BLaER1 (cell line): Measurements from ENCODE around the gene GPR63.
"Not testable (repeated sequence)": the region's sequence is repeated elsewhere in the genome, so short reads cannot be mapped to it uniquely, and the experiment has no call there.

Source experiments
- H3K27ac ChIP-seq: shearing (Covaris generic); formaldehyde crosslinking; 2 replicates; pipeline ENCODE4 v1.8.1; 2022
- H3K27me3 ChIP-seq: shearing (Covaris generic); formaldehyde crosslinking; 2 replicates; pipeline ENCODE4 v1.8.1; 2022
- H3K36me3 ChIP-seq: shearing (Covaris generic); formaldehyde crosslinking; 2 replicates; pipeline ENCODE4 v1.8.1; 2022
- H3K4me1 ChIP-seq: shearing (Covaris generic); formaldehyde crosslinking; 2 replicates; pipeline ENCODE4 v1.8.1; 2022
- H3K4me2 ChIP-seq: shearing (Covaris generic); formaldehyde crosslinking; 2 replicates; pipeline ENCODE4 v1.8.1; 2022
- H3K4me3 ChIP-seq: shearing (Covaris generic); formaldehyde crosslinking; 2 replicates; pipeline ENCODE4 v1.8.1; 2022
- H3K9ac ChIP-seq: shearing (Covaris generic); formaldehyde crosslinking; 2 replicates; pipeline ENCODE4 v1.8.1; 2022
- H3K9me3 ChIP-seq: shearing (Covaris generic); formaldehyde crosslinking; 2 replicates; pipeline ENCODE4 v1.8.1; 2022
- H4K20me1 ChIP-seq: shearing (Covaris generic); formaldehyde crosslinking; 2 replicates; pipeline ENCODE4 v1.8.1; 2022
- Cebpa-rat ChIP-seq: shearing (Covaris generic); IDR thresholded peaks from 2 replicates; pipeline ENCODE4 v1.8.1; 2022

The GPR63 gene, protein sequence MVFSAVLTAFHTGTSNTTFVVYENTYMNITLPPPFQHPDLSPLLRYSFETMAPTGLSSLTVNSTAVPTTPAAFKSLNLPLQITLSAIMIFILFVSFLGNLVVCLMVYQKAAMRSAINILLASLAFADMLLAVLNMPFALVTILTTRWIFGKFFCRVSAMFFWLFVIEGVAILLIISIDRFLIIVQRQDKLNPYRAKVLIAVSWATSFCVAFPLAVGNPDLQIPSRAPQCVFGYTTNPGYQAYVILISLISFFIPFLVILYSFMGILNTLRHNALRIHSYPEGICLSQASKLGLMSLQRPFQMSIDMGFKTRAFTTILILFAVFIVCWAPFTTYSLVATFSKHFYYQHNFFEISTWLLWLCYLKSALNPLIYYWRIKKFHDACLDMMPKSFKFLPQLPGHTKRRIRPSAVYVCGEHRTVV

DNA sequence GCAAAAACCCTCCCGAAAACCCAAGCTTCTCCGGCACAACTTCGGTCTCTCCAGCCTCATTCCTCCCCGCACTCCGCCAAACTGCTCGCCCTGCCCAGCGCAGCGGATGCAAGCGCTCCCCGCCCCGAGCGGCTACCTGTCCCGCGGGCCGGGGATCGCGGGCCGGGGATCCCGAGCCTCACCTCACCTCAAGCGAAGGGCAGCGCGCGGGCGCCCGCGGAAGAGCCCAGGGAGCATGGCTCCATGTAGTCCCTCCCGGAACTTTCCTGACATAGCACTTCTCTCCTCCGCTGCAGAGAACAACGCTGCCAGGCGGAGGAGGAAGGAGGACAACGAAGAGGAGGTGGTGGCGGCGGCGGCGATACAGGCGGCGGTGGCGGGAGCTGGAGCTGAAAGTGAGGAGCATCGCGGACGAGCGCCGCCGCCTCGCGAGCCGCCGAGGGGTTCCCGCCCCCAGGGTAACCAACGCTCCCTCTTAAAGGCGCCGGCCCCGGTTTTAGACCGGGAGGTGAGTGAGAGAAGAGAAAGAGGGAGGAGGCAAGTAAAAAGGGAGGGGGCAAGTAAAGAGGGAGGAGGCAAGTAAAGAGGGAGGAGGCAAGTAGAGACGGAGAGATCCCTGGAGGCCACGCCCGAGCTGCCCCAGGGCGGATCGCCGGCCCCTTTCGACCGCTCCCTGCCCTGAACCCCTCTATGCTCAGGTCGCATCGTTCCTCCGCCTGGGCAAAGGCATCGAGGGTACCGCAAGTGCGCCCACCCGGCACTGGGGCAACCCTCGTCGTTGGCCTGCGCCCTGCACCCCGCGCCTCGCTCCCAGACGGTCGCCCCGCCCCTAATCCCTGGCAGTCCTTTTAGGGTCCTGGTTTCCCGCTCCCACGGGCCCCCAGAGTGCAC lies at the start of gene GPR63:
GPR63 (minus strand) TSS at position 397 of the 891 bp plus-strand sequence. CDS start 37,746 bp downstream, outside the sequence.
- peak within 1 kb of the TSS; percentile 93 for H3K4me3 ChIP-seq
- H3K4me1 ChIP-seq = peaks cover 24% of the 10 kb centered on the region
- H3K9ac ChIP-seq = peak within 1 kb of the TSS; percentile 84
- H3K27me3 ChIP-seq = no peaks in the 10 kb centered on the region
- peak within 1 kb of the TSS; percentile 78 for H3K27ac ChIP-seq
- H3K36me3 ChIP-seq = peaks cover 2% of the 10 kb centered on the region; the same call in 1 of the 2 replicates
- H4K20me1 ChIP-seq = peaks cover 26% of the 10 kb centered on the region; the same call in 1 of the 2 replicates
- H3K9me3 ChIP-seq = no peaks in the 10 kb centered on the region
- peak within 1 kb of the TSS; percentile 91 for H3K4me2 ChIP-seq
- TF ChIP-seq Cebpa-rat = no peak

DNA sequence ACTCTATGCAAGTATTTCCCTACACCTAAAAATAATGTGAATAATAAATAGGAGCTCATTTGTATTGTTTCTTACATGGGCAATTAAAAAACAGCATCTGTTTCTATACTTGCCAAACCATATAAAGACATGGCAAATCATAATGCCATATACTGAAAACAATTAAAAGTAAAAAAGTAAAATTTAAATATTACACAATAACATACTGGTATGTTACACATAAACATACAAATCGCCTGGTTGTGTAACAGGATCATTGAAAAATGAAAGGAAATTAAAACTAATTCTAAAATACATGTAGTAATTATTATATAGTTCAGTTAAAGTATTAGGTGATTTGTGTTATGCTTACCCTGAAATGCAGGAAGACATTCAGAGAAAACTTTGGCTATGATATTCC lies 49.2 kb upstream of the GPR63 start:
- no peaks in the 10 kb centered on the region for H3K27me3 ChIP-seq
- no peak overlapping the region for H3K27ac ChIP-seq
- no peak overlapping the region for H3K4me3 ChIP-seq
- peaks cover 3% of the 10 kb centered on the region for H4K20me1 ChIP-seq
- peaks cover 20% of the 10 kb centered on the region for H3K36me3 ChIP-seq
- peaks cover 14% of the 10 kb centered on the region for H3K4me1 ChIP-seq
- no peaks in the 10 kb centered on the region for H3K9me3 ChIP-seq
- H3K4me2 ChIP-seq = no peak overlapping the region
- TF ChIP-seq Cebpa-rat = no peak
- no peak overlapping the region for H3K9ac ChIP-seq

DNA sequence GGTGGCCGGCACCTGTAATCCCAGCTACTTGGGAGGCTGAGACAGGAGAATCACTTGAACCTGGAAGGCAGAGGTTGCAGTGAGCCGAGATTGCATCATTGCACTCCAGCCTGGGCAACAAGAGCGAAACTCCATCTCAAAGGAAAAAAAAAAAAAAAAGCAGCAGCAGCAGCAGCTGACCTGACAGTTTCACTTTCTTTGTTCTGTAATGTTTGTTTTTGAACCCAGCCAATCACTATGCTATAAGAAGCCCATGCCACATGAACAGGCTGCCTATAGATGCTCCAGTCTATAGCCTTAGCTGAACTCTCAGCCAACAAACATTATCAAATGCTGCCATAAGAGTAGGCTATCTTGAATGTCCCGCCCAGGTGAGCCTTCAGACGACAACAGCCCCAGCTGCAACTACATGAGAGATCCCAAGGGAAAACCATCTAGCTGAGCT lies 47.9 kb upstream of the GPR63 start:
- H3K27ac ChIP-seq, H3K4me3 ChIP-seq, H3K27me3 ChIP-seq, H4K20me1 ChIP-seq, H3K9ac ChIP-seq, H3K36me3 ChIP-seq, H3K9me3 ChIP-seq: not testable (repeated sequence)
- TF ChIP-seq Cebpa-rat = peak; percentile 67
- Histone ChIP-seq H3K4me2 (peak overlapping the region; percentile 66), H3K4me1 (peaks cover 14% of the 10 kb centered on the region)

DNA sequence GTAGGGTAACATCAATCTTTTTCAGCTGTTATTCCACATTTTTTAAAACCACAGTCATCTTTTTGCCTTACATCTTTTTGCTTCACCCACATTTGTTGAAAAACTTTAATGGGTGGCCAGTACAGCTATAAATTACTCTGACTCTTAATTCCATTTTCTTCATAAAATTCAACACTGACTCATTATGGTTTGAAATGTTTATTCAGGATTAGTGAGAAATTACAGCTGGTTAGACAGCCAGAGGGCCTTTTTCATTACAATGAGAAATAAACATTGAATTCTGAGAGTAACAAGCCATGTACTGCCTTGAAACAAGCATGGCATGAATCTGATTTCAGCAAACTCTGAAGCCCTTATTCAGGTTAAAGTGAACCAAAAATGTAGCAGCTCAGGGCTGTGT lies 40.9 kb upstream of the GPR63 start:
- H3K9me3 ChIP-seq = no peaks in the 10 kb centered on the region
- no peaks in the 10 kb centered on the region for H3K36me3 ChIP-seq
- H3K27ac ChIP-seq = no peak overlapping the region
- H3K9ac ChIP-seq = no peak overlapping the region
- no peak overlapping the region for H3K4me2 ChIP-seq
- H3K4me1 ChIP-seq = no peaks in the 10 kb centered on the region
- no peaks in the 10 kb centered on the region for H3K27me3 ChIP-seq
- no peaks in the 10 kb centered on the region for H4K20me1 ChIP-seq
- H3K4me3 ChIP-seq = no peak overlapping the region
- no peak for TF ChIP-seq Cebpa-rat

DNA sequence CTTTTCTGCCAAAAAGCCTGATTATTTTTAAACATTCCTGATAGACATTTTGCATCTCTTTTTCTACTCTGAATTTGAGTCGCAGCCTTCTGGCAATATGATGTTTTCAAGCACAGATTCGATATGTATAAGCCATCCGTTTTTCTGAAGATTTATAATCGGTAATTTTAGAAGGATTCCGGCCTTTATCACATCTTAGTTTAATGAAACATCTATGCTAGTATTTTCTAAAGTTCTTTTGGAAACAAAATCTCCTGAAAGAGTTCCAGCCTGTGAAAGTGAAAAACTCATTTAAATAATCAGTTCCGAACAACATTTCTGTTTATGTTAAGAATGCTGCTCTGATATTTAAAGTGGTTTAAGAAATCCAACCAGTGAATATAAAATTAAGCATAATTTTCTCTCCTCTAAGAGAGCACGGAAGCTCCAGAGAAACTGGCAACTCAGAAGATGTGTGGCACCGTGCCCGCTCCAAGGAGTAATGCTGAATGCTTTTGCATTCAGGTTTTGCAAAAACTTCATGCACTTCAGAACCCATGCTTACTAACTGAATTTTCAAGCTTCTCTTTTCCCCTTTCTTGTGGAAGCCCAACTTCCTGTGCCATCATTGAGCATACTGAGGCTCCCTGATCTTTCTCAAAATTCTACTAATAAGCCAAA lies 39.7 kb upstream of the GPR63 start:
- no peak overlapping the region for H3K4me2 ChIP-seq
- no peak overlapping the region for H3K4me3 ChIP-seq
- no peaks in the 10 kb centered on the region for H3K27me3 ChIP-seq
- no peak for TF ChIP-seq Cebpa-rat
- H3K27ac ChIP-seq = no peak overlapping the region
- H3K4me1 ChIP-seq = no peaks in the 10 kb centered on the region
- no peaks in the 10 kb centered on the region for H3K9me3 ChIP-seq
- H3K9ac ChIP-seq = no peak overlapping the region
- no peaks in the 10 kb centered on the region for H3K36me3 ChIP-seq
- H4K20me1 ChIP-seq = no peaks in the 10 kb centered on the region

DNA sequence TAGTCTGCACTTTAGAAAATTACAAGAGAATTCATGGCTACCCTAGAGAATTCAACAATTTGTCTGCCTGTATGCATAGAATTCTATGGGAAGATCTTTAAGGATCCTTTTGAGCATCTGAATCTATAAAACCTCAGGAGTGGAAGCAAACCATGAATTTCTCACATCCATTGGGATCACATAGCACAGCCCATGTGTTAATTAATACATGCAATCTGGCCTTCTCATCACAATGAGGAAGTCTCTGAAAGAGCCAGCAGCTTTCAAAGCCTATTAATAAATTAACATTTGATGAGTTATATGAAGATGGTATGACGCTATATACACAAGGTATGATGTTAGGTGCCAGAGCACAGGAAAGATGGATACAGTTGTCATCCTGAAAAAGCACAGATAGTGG lies 35.7 kb upstream of the GPR63 start:
- H3K36me3 ChIP-seq = no peaks in the 10 kb centered on the region
- no peak overlapping the region for H3K4me2 ChIP-seq
- no peak overlapping the region for H3K9ac ChIP-seq
- no peaks in the 10 kb centered on the region for H3K4me1 ChIP-seq
- no peak overlapping the region for H3K27ac ChIP-seq
- no peaks in the 10 kb centered on the region for H3K9me3 ChIP-seq
- no peak for TF ChIP-seq Cebpa-rat
- no peaks in the 10 kb centered on the region for H3K27me3 ChIP-seq
- no peak overlapping the region for H3K4me3 ChIP-seq
- no peaks in the 10 kb centered on the region for H4K20me1 ChIP-seq

DNA sequence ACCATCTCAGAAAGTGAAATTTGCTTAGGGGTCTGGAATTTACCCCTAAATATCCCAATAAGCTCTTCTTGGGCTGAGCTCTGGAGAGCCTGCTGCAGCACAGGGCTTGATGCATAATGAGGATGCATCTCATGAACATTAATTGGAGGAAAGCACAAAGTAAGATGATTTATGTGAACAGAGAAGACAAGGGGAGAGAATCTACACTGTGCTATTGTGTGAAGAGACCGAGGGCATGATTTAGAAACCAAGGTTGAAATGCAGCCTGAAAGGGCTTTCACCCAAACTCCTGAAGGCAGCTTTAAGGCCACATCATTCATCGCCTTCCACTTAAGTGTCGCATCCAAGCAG lies 27.8 kb upstream of the GPR63 start:
- TF ChIP-seq Cebpa-rat = no peak
- no peaks in the 10 kb centered on the region for H3K36me3 ChIP-seq
- H3K27ac ChIP-seq = no peak overlapping the region
- no peak overlapping the region for H3K4me3 ChIP-seq
- no peaks in the 10 kb centered on the region for H3K27me3 ChIP-seq
- no peak overlapping the region for H3K9ac ChIP-seq
- no peak overlapping the region for H3K4me2 ChIP-seq
- H4K20me1 ChIP-seq = no peaks in the 10 kb centered on the region
- no peaks in the 10 kb centered on the region for H3K4me1 ChIP-seq
- no peaks in the 10 kb centered on the region for H3K9me3 ChIP-seq

DNA sequence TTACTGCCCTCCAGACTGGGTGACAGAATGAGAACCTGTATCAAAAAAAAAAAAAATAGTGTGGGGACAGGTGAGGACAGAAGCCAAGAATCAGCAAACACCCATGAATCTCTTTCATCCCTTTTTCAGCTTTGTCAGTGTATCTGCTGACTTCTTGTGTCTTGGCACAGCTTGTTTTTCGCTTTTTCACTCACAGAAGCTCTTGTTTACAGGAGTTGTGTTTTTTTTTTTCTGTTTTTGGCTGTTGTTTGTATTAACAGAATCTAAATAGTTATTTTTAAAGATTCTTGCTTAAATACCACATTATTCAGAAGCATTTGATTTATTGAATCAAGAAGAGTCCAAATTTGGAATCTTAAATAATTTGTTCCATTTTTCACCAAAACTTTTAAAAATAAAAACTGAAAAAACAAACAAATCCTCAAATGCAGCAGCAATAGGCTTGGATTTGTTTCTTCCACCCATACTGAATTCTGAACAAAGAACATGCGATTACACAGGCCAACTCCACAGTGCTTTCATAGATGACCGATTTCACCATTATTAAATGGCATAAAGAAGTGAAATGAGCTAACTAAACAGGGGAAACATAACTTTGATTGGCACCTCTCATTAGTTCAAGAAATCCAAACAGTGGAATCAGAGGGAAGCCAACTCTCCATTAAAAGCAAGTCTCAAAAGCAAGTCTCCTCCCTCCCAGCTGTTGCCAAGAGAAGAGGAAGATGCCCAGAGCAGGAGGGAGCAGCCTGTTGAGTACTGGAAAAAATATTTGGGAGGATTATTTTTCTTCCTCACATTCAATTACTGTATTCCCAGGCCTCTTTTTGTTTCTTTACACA lies 27.2 kb upstream of the GPR63 start:
- no peak for TF ChIP-seq Cebpa-rat
- Histone ChIP-seq H3K4me3 (no peak overlapping the region), H3K36me3 (no peaks in the 10 kb centered on the region), H3K27ac (no peak overlapping the region), H3K9me3 (no peaks in the 10 kb centered on the region), H3K27me3 (no peaks in the 10 kb centered on the region), H4K20me1 (no peaks in the 10 kb centered on the region), H3K4me1 (no peaks in the 10 kb centered on the region), H3K4me2 (no peak overlapping the region), H3K9ac (no peak overlapping the region)

DNA sequence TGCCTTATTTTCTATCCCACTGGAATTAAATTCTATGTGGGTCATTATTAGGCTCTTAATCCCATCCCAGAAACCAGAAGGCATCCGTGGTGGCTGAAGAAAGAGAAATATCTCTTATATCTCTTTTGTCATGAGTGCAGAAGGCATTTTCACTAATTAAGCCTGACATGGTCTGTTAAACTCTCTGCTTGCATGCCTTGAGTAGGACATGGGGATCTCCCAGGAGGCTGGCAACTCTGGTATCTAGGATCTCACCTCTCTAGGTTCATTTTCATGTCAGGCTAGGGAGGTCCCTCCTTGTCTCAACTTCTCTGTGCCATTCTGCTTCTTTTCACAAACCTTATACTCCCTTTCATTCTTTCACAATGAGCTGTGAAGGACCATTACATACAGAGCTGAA lies 25.3 kb upstream of the GPR63 start:
- TF ChIP-seq Cebpa-rat = no peak

More for the DNA sequence above, 25.3 kb upstream of the GPR63 start:
- no peaks in the 10 kb centered on the region for H3K9me3 ChIP-seq
- no peaks in the 10 kb centered on the region for H3K27me3 ChIP-seq
- no peak overlapping the region for H3K4me3 ChIP-seq
- no peaks in the 10 kb centered on the region for H3K36me3 ChIP-seq
- no peak overlapping the region for H3K27ac ChIP-seq
- no peaks in the 10 kb centered on the region for H3K4me1 ChIP-seq
- H4K20me1 ChIP-seq = no peaks in the 10 kb centered on the region
- H3K4me2 ChIP-seq = no peak overlapping the region
- no peak overlapping the region for H3K9ac ChIP-seq
